MCF 10A (cell line): Measurements from ENCODE around the gene ABCA1. TPM values are rescaled to one million over a fixed set of nuclear protein-coding genes. Genes with fewer than 3 reads are reported as not detected.

Experiments
- BruUV-seq: library from RNA; stranded (reverse); fragments of 400-500 nt; replicated peaks from 2 replicates; lab custom pipeline; 2021; lab: Mats Ljungman, UMichigan
- CTCF ChIA-PET: fragments of 300-600 bp; sonication (Branson Sonifier 250); formaldehyde crosslinking; extraction: SDS; loops from one replicate; lab custom pipeline; 2021; ENCODE audit warnings: antibody characterized with exemption, inconsistent platforms; lab: Yijun Ruan, JAX
- POLR2A ChIA-PET: fragments of 300-600, 350-650 bp; sonication (Branson Sonifier 250); formaldehyde crosslinking; extraction: SDS; loops from one replicate; lab custom pipeline; 2020; ENCODE audit warnings: antibody characterized with exemption, inconsistent platforms; lab: Yijun Ruan, JAX
- DNase-seq: peaks from one replicate; pipeline ENCODE4 v3.0.0-alpha.2; 2018; ENCODE audit not compliant: unreplicated experiment
- H3K27ac Mint-ChIP-seq: one replicate; pipeline ENCODE4 v1.8.0; 2022; ENCODE audit warnings: mild to moderate bottlenecking, low read depth, mixed read lengths; ENCODE audit not compliant: unreplicated experiment
- H3K27me3 Mint-ChIP-seq: one replicate; pipeline ENCODE4 v1.8.0; 2022; ENCODE audit warnings: mixed read lengths; ENCODE audit not compliant: insufficient read depth, unreplicated experiment
- H3K36me3 Mint-ChIP-seq: one replicate; pipeline ENCODE4 v1.8.0; 2022; ENCODE audit warnings: mild to moderate bottlenecking, moderate library complexity, mixed read lengths; ENCODE audit not compliant: insufficient read depth, unreplicated experiment
- H3K4me1 Mint-ChIP-seq: one replicate; pipeline ENCODE4 v1.8.0; 2022; ENCODE audit warnings: mixed read lengths; ENCODE audit not compliant: insufficient read depth, unreplicated experiment
- H3K4me3 Mint-ChIP-seq: one replicate; pipeline ENCODE4 v1.8.0; 2022; ENCODE audit warnings: mild to moderate bottlenecking, moderate library complexity, mixed read lengths; ENCODE audit not compliant: unreplicated experiment
- H3K9me3 Mint-ChIP-seq: one replicate; pipeline ENCODE4 v1.8.0; 2022; ENCODE audit warnings: mixed read lengths; ENCODE audit not compliant: unreplicated experiment
- intact Hi-C: fragments of 100-400 bp; cut with micrococcal nuclease; formaldehyde crosslinking; loops from 2 replicates; pipeline ENCODE4 v1.14.1; 2022
- total RNA-seq: library from RNA; stranded (reverse); gene quantifications from 2 replicates; pipeline ENCODE4 v1.2.3, GENCODE V29; 2022
- TF ChIP-seq, protein P1 (sequence below): fragments of 200-600 bp; IDR thresholded peaks from one replicate; pipeline ENCODE4 v1.8.0; 2022; ENCODE audit warnings: antibody characterized with exemption, mild to moderate bottlenecking; ENCODE audit not compliant: unreplicated experiment

ABCA1 gene
- total RNA-seq, 1 experiment from 2014 or later = 0.28 TPM

DNA sequence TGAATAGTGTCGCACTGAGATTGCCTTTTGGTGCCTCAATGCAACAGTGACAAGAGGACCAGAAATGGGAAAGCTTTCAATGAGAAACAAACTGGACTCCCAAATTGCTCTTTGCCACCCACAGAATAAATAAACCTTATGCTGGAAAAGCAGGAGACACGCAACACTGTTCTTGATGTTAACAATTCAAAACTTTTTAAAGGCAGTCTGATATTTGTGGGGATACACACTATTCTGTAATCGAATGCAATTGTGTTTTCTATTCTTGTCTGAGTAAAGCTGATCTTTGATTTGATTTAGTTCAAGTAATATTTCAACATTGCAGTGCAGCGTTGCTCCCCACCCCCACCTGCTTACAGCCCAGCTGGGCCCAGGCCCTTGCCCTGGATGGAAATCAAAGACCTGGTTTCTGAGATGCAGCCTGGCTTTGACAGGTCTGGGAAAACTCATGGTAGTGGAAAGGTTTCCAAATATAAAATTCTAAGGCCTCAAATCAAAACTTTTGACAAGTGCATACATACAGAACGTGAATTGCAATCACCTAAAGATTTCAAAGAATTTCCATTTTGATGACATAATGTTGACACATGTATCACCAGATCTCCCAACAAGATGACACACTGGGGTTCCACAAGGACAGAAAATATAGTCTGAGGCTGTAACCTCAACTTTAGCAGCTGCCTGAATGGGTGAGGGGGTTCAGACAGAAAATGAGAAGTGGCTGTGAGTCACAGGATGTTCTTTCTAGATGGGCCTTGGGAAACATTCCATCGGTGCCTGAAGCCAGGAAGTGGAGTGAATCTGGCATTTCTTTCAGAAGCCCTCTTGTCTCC, 55.1 kb downstream of the ABCA1 start:
- Mint-ChIP-seq H3K36me3 (no peaks in the 10 kb centered on the region), H3K27ac (peak overlapping the region; percentile 70), H3K9me3 (no peaks in the 10 kb centered on the region), H3K27me3 (no peaks in the 10 kb centered on the region), H3K4me3 (no peak overlapping the region), H3K4me1 (peaks cover 34% of the 10 kb centered on the region)
- peak; percentile 90 for DNase-seq
- intact Hi-C loops = no loop called here
- POLR2A ChIA-PET = interaction anchor here (0.9 to 1.7 kb wide), 2 partner anchors 134 to 192 kb away, joined by 5 to 6 read pairs; no protein-coding TSS in a partner anchor
- no TSS peak for BruUV-seq
- TF ChIP-seq, protein P1, sequence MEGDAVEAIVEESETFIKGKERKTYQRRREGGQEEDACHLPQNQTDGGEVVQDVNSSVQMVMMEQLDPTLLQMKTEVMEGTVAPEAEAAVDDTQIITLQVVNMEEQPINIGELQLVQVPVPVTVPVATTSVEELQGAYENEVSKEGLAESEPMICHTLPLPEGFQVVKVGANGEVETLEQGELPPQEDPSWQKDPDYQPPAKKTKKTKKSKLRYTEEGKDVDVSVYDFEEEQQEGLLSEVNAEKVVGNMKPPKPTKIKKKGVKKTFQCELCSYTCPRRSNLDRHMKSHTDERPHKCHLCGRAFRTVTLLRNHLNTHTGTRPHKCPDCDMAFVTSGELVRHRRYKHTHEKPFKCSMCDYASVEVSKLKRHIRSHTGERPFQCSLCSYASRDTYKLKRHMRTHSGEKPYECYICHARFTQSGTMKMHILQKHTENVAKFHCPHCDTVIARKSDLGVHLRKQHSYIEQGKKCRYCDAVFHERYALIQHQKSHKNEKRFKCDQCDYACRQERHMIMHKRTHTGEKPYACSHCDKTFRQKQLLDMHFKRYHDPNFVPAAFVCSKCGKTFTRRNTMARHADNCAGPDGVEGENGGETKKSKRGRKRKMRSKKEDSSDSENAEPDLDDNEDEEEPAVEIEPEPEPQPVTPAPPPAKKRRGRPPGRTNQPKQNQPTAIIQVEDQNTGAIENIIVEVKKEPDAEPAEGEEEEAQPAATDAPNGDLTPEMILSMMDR = no peak
- CTCF ChIA-PET = interaction anchor here (0.9 to 1.8 kb wide), 7 partner anchors 10 to 288 kb away, joined by 3 to 9 read pairs (median 4); no protein-coding TSS in a partner anchor

DNA sequence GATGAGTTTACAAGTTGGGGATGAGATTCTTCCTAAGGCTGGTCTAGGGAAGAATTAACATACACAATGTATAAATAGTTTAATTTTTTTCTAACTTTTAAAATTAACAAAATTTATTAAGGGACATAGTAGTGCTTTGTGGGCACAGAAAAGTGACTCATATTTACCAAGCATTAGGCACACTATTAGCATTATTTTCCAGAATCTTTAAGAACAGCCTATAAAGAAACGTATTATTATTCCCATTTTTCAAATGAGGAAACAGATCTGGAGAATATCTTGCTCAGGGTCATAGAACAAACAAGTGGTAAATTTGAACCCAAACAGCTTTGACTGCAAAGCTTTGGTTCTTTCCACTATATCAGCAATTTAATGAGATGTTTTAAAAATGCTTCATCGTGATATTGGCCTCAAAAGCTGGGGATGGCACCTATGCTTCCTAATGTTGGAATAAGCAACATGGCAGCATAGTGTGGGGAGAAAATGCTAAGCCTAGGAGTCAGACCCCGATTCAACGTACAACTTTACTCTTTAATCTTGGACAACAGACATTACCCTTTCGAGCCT, 55.9 kb downstream of the ABCA1 start:
- ChIA-PET CTCF (interaction anchor here (0.8 to 1.4 kb wide), 2 partner anchors 10 to 288 kb away, joined by 3 to 7 read pairs; no protein-coding TSS in a partner anchor), POLR2A (interaction anchor here (1.7 kb wide), 1 partner anchor 193 kb away, joined by 5 read pairs; no protein-coding TSS in a partner anchor)
- Mint-ChIP-seq H3K4me1 (peaks cover 34% of the 10 kb centered on the region), H3K4me3 (no peak overlapping the region), H3K27ac (no peak overlapping the region), H3K9me3 (no peaks in the 10 kb centered on the region), H3K36me3 (no peaks in the 10 kb centered on the region), H3K27me3 (no peaks in the 10 kb centered on the region)
- intact Hi-C loops = no loop called here
- no TSS peak for BruUV-seq
- TF ChIP-seq, protein P1 = no peak
- DNase-seq = no peak

DNA sequence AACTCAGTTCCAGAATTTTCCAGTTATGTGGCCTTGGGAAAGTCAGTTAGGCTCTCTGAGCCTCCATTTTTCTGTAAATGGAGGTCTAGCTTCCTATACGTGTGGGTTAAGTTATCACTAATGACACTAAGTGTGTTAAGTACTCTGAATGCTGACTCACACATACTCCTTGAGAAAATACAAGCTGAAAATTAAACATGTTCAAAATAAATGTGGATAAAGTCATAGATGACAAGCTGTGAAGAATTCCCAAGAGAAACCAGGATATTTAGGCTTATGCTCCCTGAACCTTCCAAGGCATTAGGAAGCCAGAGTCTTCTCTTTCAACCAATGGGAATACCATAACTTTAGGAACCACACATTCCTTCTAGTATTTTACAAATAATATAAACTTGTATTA, 58.1 kb downstream of the ABCA1 start:
- intact Hi-C loops = loop anchor here (10.0 kb wide), 1 partner anchor 375 kb away; the partner anchor contains the start of gene SLC44A1
- peaks cover 42% of the 10 kb centered on the region for H3K4me1 Mint-ChIP-seq

More for the DNA sequence above, 58.1 kb downstream of the ABCA1 start:
- DNase-seq = no peak
- H3K9me3 Mint-ChIP-seq = no peaks in the 10 kb centered on the region
- no TSS peak for BruUV-seq
- no peaks in the 10 kb centered on the region for H3K27me3 Mint-ChIP-seq
- no peak overlapping the region for H3K27ac Mint-ChIP-seq
- TF ChIP-seq, protein P1 = no peak
- H3K36me3 Mint-ChIP-seq = no peaks in the 10 kb centered on the region
- ChIA-PET POLR2A (interaction anchor here (1.3 kb wide), 1 partner anchor 121 kb away, joined by 3 read pairs; no protein-coding TSS in a partner anchor), CTCF (interaction anchor here (0.8 to 3.6 kb wide), 6 partner anchors 42 to 545 kb away, joined by 3 to 29 read pairs (median 6); no protein-coding TSS in a partner anchor)
- H3K4me3 Mint-ChIP-seq = no peak overlapping the region
